Activated naive CD8-positive, alpha-beta T cell treated with anti-CD3 and anti-CD28 coated beads, Interleukin-2, amount 10 ng/mL, durations not matched to agents 7 days and 5 days (primary cell): ENCODE data around the gene KPTN. TPM values are rescaled to one million over a fixed set of nuclear protein-coding genes. Genes with fewer than 3 reads are reported as not detected.

ENCODE experiments used
- ATAC-seq: fragments of 150-1000 bp; cut with Tn5 transposase; one replicate; pipeline ENCODE4 v1.10.0; 2021; ENCODE audit warnings: low read depth, moderate library complexity
- POLR2A ChIA-PET: fragments of 350-600 bp; sonication (Branson Sonifier 250); formaldehyde crosslinking; loops from one replicate; lab custom pipeline; 2021; ENCODE audit warnings: antibody characterized with exemption; lab: Charles Lee
- DNase-seq: peaks from one replicate; pipeline ENCODE4 v3.0.0; 2021
- H3K27ac Mint-ChIP-seq: one replicate; pipeline ENCODE4 v1.8.0; 2022; ENCODE audit warnings: mild to moderate bottlenecking, mixed read lengths
- H3K27me3 Mint-ChIP-seq: one replicate; pipeline ENCODE4 v1.8.0; 2022; ENCODE audit warnings: mild to moderate bottlenecking, moderate library complexity, mixed read lengths
- H3K36me3 Mint-ChIP-seq: one replicate; pipeline ENCODE4 v1.8.0; 2021; ENCODE audit warnings: mild to moderate bottlenecking, mixed read lengths
- H3K4me1 Mint-ChIP-seq: one replicate; pipeline ENCODE4 v1.8.0; 2021; ENCODE audit warnings: mixed read lengths
- H3K4me3 Mint-ChIP-seq: one replicate; pipeline ENCODE4 v1.8.0; 2022; ENCODE audit warnings: mild to moderate bottlenecking, moderate library complexity, mixed read lengths
- H3K9me3 Mint-ChIP-seq: one replicate; pipeline ENCODE4 v1.8.0; 2021; ENCODE audit warnings: mixed read lengths
- total RNA-seq, 2 experiments: library from RNA; stranded (reverse); gene quantifications; one replicate each; pipeline ENCODE4 v1.2.3, GENCODE V29; 2021

KPTN gene
- total RNA-seq, 2 experiments from 2014 or later: 8.0 to 8.6 TPM

DNA sequence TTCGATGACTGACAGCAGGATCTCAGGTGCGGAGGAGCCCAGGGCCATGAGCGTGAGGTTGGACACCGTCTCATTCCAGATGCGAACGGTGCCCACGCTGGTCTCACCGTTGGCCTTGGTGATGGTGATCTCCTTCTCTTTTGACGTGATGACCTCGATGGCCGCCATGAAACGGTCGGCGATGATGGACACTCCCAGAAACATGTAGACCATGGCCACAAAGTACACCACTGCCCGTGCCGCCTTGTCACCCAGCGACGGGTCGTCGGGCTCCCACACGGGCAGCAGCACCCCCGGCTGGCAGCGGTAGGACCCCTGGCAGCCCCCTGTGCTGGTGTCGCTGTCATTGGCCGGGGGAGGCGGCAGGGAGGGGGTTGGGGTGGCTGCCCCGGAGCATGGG is 18.1 kb downstream of the KPTN start:
- ATAC-seq (no peak), DNase-seq (no peak)
- peaks cover 30% of the 10 kb centered on the region for H3K27me3 Mint-ChIP-seq
- H3K4me1 Mint-ChIP-seq: peaks cover 6% of the 10 kb centered on the region
- no peak overlapping the region for H3K27ac Mint-ChIP-seq
- POLR2A ChIA-PET: no interaction called here
- H3K36me3 Mint-ChIP-seq: no peaks in the 10 kb centered on the region
- H3K9me3 Mint-ChIP-seq: no peaks in the 10 kb centered on the region
- no peak overlapping the region for H3K4me3 Mint-ChIP-seq

GRCh38 chr19:47464675-47465419 is 19.2 kb downstream of the KPTN start:
- Mint-ChIP-seq H3K4me1 (no peaks in the 10 kb centered on the region), H3K4me3 (no peak overlapping the region), H3K27me3 (peaks cover 19% of the 10 kb centered on the region), H3K36me3 (no peaks in the 10 kb centered on the region), H3K27ac (no peak overlapping the region), H3K9me3 (no peaks in the 10 kb centered on the region)
- POLR2A ChIA-PET: no interaction called here
- DNase-seq (no peak), ATAC-seq (no peak)

DNA sequence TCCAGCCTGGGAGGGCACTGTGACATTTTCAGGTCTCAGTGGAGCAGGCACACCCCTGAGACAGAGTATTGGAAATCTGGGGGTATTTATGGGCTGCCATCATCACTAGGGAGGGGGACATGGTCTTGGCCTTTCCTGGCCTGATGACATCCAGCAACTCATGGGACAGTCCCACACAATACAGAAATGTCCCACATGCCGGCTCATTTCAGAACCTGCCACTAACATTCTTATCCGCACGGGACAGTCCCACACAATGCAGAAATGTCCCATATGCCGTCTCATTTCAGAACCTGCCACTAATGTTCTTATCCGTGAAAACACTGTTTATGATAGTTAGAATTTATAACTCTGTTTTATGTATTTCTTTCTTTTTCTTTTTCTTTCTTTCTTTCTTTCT is 22.1 kb downstream of the KPTN start:
- Mint-ChIP-seq H3K9me3 (no peaks in the 10 kb centered on the region), H3K4me3 (no peak overlapping the region), H3K27me3 (no peaks in the 10 kb centered on the region), H3K36me3 (no peaks in the 10 kb centered on the region), H3K4me1 (no peaks in the 10 kb centered on the region), H3K27ac (no peak overlapping the region)
- POLR2A ChIA-PET: no interaction called here
- ATAC-seq (no peak), DNase-seq (no peak)

- H3K4me1 Mint-ChIP-seq: no peaks in the 10 kb centered on the region
- H3K9me3 Mint-ChIP-seq: peaks cover 2% of the 10 kb centered on the region
- POLR2A ChIA-PET: no interaction called here
- DNase-seq (no peak), ATAC-seq (no peak)
- H3K27ac Mint-ChIP-seq: no peak overlapping the region
- peaks cover 22% of the 10 kb centered on the region for H3K27me3 Mint-ChIP-seq
- H3K4me3 Mint-ChIP-seq: no peak overlapping the region
- peaks cover 2% of the 10 kb centered on the region for H3K36me3 Mint-ChIP-seq
Measured at GRCh38 chr19:47459477-47459876, 24.5 kb downstream of the KPTN start.

GRCh38 chr19:47458672-47459071 is 25.3 kb downstream of the KPTN start:
- no peak overlapping the region for H3K27ac Mint-ChIP-seq
- ATAC-seq (no peak), DNase-seq (no peak)
- no peak overlapping the region for H3K4me3 Mint-ChIP-seq
- POLR2A ChIA-PET: no interaction called here
- H3K9me3 Mint-ChIP-seq: peaks cover 2% of the 10 kb centered on the region
- H3K36me3 Mint-ChIP-seq: peaks cover 2% of the 10 kb centered on the region
- peaks cover 26% of the 10 kb centered on the region for H3K27me3 Mint-ChIP-seq
- H3K4me1 Mint-ChIP-seq: no peaks in the 10 kb centered on the region

- Mint-ChIP-seq H3K4me1 (no peaks in the 10 kb centered on the region), H3K4me3 (no peak overlapping the region), H3K9me3 (peaks cover 2% of the 10 kb centered on the region), H3K27me3 (peaks cover 29% of the 10 kb centered on the region), H3K36me3 (peaks cover 2% of the 10 kb centered on the region), H3K27ac (no peak overlapping the region)
- no peak for DNase-seq
- no peak for ATAC-seq
- POLR2A ChIA-PET: no interaction called here
Measured at GRCh38 chr19:47456721-47457474, 27.1 kb downstream of the KPTN start.

- peaks cover 13% of the 10 kb centered on the region for H3K4me1 Mint-ChIP-seq
- POLR2A ChIA-PET: no interaction called here
- no peak overlapping the region for H3K4me3 Mint-ChIP-seq
- no peak for ATAC-seq
- peaks cover 61% of the 10 kb centered on the region for H3K27me3 Mint-ChIP-seq
- DNase-seq: no peak
- H3K27ac Mint-ChIP-seq: no peak overlapping the region
- no peaks in the 10 kb centered on the region for H3K36me3 Mint-ChIP-seq
- no peaks in the 10 kb centered on the region for H3K9me3 Mint-ChIP-seq
Measured at GRCh38 chr19:47450478-47450877, 33.5 kb downstream of the KPTN start.

DNA sequence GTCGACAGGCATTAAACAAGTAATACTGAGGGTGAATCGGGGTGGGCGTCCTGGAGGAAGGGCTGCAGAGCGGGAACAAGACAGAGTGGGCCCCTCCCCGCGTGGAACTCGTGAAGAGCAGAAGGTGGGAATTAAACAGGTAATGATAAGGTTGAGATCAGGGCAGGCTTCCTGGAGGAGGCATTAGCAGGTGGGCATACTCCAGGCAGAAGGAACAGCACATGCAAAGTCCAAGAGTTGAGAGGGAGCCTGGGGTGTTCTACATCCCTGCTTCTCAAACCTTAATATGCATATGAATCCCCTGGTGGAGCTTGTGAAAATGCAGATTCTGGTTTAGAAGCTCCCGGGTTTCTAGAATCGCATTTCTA is 35.7 kb downstream of the KPTN start:
- POLR2A ChIA-PET: interaction anchor here (0.6 to 1.8 kb wide), 2 partner anchors 36 to 268 kb away, joined by 5 to 13 read pairs; partner anchors contain the start of gene KPTN
- H3K4me1 Mint-ChIP-seq: peaks cover 31% of the 10 kb centered on the region
- no peak overlapping the region for H3K27ac Mint-ChIP-seq
- H3K36me3 Mint-ChIP-seq: no peaks in the 10 kb centered on the region
- no peak for DNase-seq
- peaks cover 59% of the 10 kb centered on the region for H3K27me3 Mint-ChIP-seq
- H3K4me3 Mint-ChIP-seq: no peak overlapping the region
- no peak for ATAC-seq
- no peaks in the 10 kb centered on the region for H3K9me3 Mint-ChIP-seq

DNA sequence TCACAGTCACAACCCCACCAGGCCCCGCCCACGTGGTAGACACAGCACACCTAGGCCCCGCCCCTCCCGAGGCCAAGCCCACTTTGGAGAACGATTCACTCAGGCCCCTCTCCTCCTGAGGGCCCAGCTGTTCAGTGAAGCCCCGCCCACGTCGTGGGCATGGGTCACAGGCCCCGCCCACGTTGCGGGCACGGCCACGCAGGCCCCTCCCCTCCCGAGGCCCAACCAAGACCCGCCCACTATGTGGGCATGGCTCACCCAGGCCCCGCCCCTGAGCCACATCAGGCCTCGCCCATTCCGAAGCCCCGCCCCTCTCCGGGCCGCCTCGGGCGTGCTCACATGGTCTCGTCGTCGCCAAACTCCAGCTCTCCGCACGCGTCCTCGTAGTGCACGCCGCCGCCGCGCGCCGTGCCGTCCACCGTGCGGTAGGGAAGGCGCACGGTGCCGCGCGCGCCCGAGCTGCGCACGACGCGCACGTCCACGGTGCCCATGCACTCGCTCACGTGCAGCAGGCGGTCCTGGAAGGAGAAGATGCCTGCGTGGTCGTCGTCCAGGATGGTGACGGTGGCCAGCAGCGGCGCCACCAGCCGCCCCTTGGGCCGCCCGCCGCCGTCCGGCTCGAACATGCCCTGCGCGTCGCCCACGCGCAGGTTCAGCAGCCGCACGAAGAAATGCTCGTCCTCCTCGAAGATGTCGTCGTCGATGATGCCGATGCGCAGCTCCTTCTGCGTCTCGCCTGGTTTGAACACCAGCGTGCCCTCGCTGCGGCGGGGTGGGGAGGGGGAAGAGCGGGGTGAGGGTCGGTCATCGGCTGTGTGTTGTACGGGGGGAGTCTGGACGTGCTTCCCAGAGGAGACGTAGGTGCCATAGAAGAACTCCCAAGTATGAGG is 36.3 kb downstream of the KPTN start:
- Mint-ChIP-seq H3K4me1 (peaks cover 36% of the 10 kb centered on the region), H3K36me3 (no peaks in the 10 kb centered on the region), H3K9me3 (no peaks in the 10 kb centered on the region), H3K27ac (peak overlapping the region; percentile 71), H3K27me3 (peaks cover 64% of the 10 kb centered on the region), H3K4me3 (peak overlapping the region; percentile 81)
- DNase-seq (peak; percentile 86), ATAC-seq (peak; percentile 52)
- POLR2A ChIA-PET: interaction anchor here (1.0 to 1.8 kb wide), 2 partner anchors 37 to 99 kb away, joined by 3 to 13 read pairs; partner anchors contain the start of genes DHX34 and KPTN

DNA sequence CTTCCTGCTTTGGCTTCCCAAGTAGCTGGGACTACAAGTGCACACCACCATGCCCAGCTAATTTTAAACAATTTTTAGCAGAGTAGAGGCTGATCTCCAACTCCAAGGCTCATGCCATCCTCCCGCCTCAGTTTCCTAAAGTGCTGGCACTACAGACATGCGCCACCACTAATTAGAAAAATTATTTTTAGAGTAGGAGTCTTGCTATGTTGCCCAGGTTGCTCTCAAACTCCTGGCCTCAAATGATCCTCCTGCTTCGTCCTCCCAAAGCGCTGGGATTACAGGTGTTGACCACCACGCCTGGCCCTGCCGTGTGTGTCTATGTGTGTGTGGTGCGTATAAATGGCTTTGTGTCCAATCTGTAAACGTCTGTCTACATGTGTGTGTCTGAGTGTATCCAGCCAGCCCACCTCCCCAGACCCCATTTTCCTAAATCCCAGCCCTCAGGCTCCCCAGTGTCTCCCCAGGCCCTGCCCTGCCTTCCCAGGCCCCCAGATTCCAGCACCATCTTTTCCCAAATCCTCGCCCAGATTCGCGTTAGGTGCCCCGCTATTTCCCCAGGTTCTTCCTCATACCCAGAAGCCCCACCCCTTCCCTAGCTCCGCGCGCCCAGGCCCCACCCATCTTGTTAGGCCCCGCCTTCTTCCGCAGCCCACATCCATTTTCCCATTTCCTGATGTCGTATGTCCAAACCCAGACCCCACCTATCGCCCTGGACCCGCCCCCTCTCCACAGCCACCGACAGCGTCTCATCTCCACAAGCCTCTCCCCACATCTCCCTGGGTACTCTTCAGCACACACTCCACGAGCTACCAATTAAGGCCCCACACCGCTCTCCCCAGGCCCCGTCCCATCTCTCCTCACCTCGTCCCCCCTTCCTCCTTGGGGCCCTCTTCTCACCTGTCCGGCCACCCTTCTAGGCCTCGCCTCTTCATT is 37.2 kb downstream of the KPTN start:
- H3K27me3 Mint-ChIP-seq: peaks cover 69% of the 10 kb centered on the region
- peaks cover 36% of the 10 kb centered on the region for H3K4me1 Mint-ChIP-seq
- DNase-seq: peak; percentile 69
- POLR2A ChIA-PET: interaction anchor here (0.8 to 1.8 kb wide), 3 partner anchors 38 to 98 kb away, joined by 3 to 13 read pairs (median 4); partner anchors contain the start of genes DHX34 and KPTN
- peak overlapping the region; percentile 71 for H3K27ac Mint-ChIP-seq
- H3K9me3 Mint-ChIP-seq: no peaks in the 10 kb centered on the region
- peak overlapping the region; percentile 81 for H3K4me3 Mint-ChIP-seq
- H3K36me3 Mint-ChIP-seq: no peaks in the 10 kb centered on the region
- ATAC-seq: peak; percentile 51

GRCh38 chr19:47445937-47446402 is 38.0 kb downstream of the KPTN start:
- no peak overlapping the region for H3K27ac Mint-ChIP-seq
- ATAC-seq: peak; percentile 56

GRCh38 chr19:47445527-47445926 is 38.5 kb downstream of the KPTN start:
- peaks cover 36% of the 10 kb centered on the region for H3K4me1 Mint-ChIP-seq

More at GRCh38 chr19:47445937-47446402, 38.0 kb downstream of the KPTN start:
- peaks cover 69% of the 10 kb centered on the region for H3K27me3 Mint-ChIP-seq
- H3K4me1 Mint-ChIP-seq: peaks cover 36% of the 10 kb centered on the region
- peak; percentile 73 for DNase-seq
- POLR2A ChIA-PET: interaction anchor here (0.7 to 0.8 kb wide), 3 partner anchors 8 to 189 kb away, joined by 4 to 7 read pairs (median 4); no protein-coding TSS in a partner anchor
- no peaks in the 10 kb centered on the region for H3K36me3 Mint-ChIP-seq
- peak overlapping the region; percentile 70 for H3K4me3 Mint-ChIP-seq
- H3K9me3 Mint-ChIP-seq: no peaks in the 10 kb centered on the region

More at GRCh38 chr19:47445527-47445926, 38.5 kb downstream of the KPTN start:
- H3K4me3 Mint-ChIP-seq: peak overlapping the region; percentile 70
- H3K27ac Mint-ChIP-seq: no peak overlapping the region
- POLR2A ChIA-PET: interaction anchor here (0.7 to 0.8 kb wide), 3 partner anchors 8 to 190 kb away, joined by 4 to 7 read pairs (median 4); no protein-coding TSS in a partner anchor
- peaks cover 70% of the 10 kb centered on the region for H3K27me3 Mint-ChIP-seq
- H3K36me3 Mint-ChIP-seq: no peaks in the 10 kb centered on the region
- DNase-seq (no peak), ATAC-seq (no peak)
- H3K9me3 Mint-ChIP-seq: no peaks in the 10 kb centered on the region
